ENCODE results near the gene SMC3. TPM values are rescaled to one million over a fixed set of nuclear protein-coding genes. Genes with fewer than 3 reads are reported as not detected.

Gene SMC3
- total and polyA plus RNA-seq, 10 donors: 10.4 to 41.2 (median 33.8) TPM

- TF ChIP-seq POLR2A (IDR thresholded peaks at IDR 0.05) (no peak), POLR2AphosphoS5 (IDR thresholded peaks at IDR 0.05) (no peak), CTCF (IDR thresholded peaks at IDR 0.05 in 8 of 11, conservative IDR thresholded peaks at IDR 0.05 in 3 of 11) (no peak)
- intact Hi-C loops (cut with DNase I; ENCODE audit: low total_unique reads): loop anchor here (5.0 kb wide), 1 partner anchor 196 kb away; no protein-coding TSS in a partner anchor
- peaks cover 0 to 34% (median 10%) of the 10 kb centered on the region in 6 donors for H3K4me1 ChIP-seq
Measured at GRCh38 chr10:110548002-110548401, 19.5 kb upstream of the SMC3 start.

GRCh38 chr10:110549211-110549610 lies 18.3 kb upstream of the SMC3 start:
- Histone ChIP-seq H3K27ac (no peak overlapping the region), H3K27me3 (replicated peaks in 1 of 7) (peaks cover 0 to 9% (median 0%) of the 10 kb centered on the region in 7 donors), H3K4me3 (no peak overlapping the region), H3K9me3 (no peaks in the 10 kb centered on the region), H3K4me1 (peaks cover 0 to 29% (median 10%) of the 10 kb centered on the region in 6 donors), H3K36me3 (no peaks in the 10 kb centered on the region)
- TF ChIP-seq POLR2AphosphoS5 (IDR thresholded peaks at IDR 0.05): no peak
- no peak for DNase-seq
- intact Hi-C loops (cut with DNase I; ENCODE audit: low total_unique reads): loop anchor here (5.0 kb wide), 1 partner anchor 197 kb away; no protein-coding TSS in a partner anchor
- WGBS, 5 donors: 85 to 90% (median 86%) methylated on average over 5 of the region's 5 CpGs

More at GRCh38 chr10:110548002-110548401, 19.5 kb upstream of the SMC3 start:
- 72 to 83% (median 81%) methylated on average over 5 of the region's 5 CpGs for WGBS, 5 donors
- no peak for DNase-seq
- no peak overlapping the region for H3K27ac ChIP-seq
- no peaks in the 10 kb centered on the region for H3K9me3 ChIP-seq
- H3K36me3 ChIP-seq: no peaks in the 10 kb centered on the region
- H3K4me3 ChIP-seq: no peak overlapping the region
- peaks cover 0 to 9% (median 0%) of the 10 kb centered on the region in 7 donors for H3K27me3 ChIP-seq (replicated peaks in 1 of 7)

- no peak for DNase-seq
Measured at GRCh38 chr10:110553905-110554304, 13.6 kb upstream of the SMC3 start.

GRCh38 chr10:110556296-110556695 lies 11.2 kb upstream of the SMC3 start:
- no peak overlapping the region for H3K27ac ChIP-seq
- intact Hi-C loops (cut with DNase I; ENCODE audit: low total_unique reads): no loop called here
- WGBS, 5 donors: 86 to 97% (median 90%) methylated on average over 1 of the region's 1 CpG

More at GRCh38 chr10:110553905-110554304, 13.6 kb upstream of the SMC3 start:
- Histone ChIP-seq H3K36me3 (no peaks in the 10 kb centered on the region), H3K4me3 (no peak overlapping the region), H3K27ac (no peak overlapping the region), H3K9me3 (no peaks in the 10 kb centered on the region), H3K4me1 (peaks cover 0 to 5% (median 0%) of the 10 kb centered on the region in 6 donors), H3K27me3 (replicated peaks in 1 of 7) (no peaks in the 10 kb centered on the region)
- TF ChIP-seq CTCF (IDR thresholded peaks at IDR 0.05 in 8 of 11, conservative IDR thresholded peaks at IDR 0.05 in 3 of 11): no peak
- no peak for TF ChIP-seq POLR2A (IDR thresholded peaks at IDR 0.05)
- TF ChIP-seq POLR2AphosphoS5 (IDR thresholded peaks at IDR 0.05): no peak
- WGBS, 5 donors: 45 to 90% (median 50%) methylated on average over 2 of the region's 2 CpGs
- intact Hi-C loops (cut with DNase I; ENCODE audit: low total_unique reads): loop anchor here (5.0 kb wide), 1 partner anchor 242 kb away; no protein-coding TSS in a partner anchor

More at GRCh38 chr10:110556296-110556695, 11.2 kb upstream of the SMC3 start:
- no peak for DNase-seq
- Histone ChIP-seq H3K4me3 (no peak overlapping the region), H3K4me1 (peaks cover 0 to 5% (median 0%) of the 10 kb centered on the region in 6 donors), H3K36me3 (no peaks in the 10 kb centered on the region), H3K27me3 (replicated peaks in 1 of 7) (no peaks in the 10 kb centered on the region), H3K9me3 (no peaks in the 10 kb centered on the region)
- no peak for TF ChIP-seq POLR2AphosphoS5 (IDR thresholded peaks at IDR 0.05)
- no peak for TF ChIP-seq POLR2A (IDR thresholded peaks at IDR 0.05)
- TF ChIP-seq CTCF (IDR thresholded peaks at IDR 0.05 in 8 of 11, conservative IDR thresholded peaks at IDR 0.05 in 3 of 11): no peak

All from spleen (tissue), 11 donors.